GM19438 (cell line): ENCODE results near the gene XPA.
A peak's percentile ranks its signal among the peaks of the same experiment; 100 is the strongest.

Experiments
- ATAC-seq: cut with Tn5 transposase; IDR thresholded peaks from one replicate; pipeline ENCODE4 v1.9.1; 2021; ENCODE audit warnings: low read depth; ENCODE audit not compliant: unreplicated experiment

Gene XPA

DNA sequence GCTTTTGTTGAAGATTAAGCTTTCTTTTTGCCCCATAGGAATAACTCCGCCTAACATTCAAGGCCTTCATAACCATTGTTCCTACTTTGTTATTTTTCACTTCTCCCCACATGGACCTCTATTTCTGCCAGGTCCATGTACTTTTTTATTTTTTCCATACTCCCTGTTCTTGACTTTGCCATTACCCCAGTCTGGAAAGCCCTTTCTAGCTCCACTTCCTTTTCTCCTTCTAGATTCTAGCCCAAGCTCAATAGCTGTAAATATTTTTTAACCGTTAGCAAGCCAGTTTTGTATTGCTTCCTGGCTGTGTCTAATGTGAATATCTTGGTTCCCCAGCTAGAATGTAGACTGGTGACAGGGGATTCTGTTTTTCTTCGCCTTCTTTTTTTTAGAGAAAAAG is 37.4 kb downstream of the XPA start:
- ATAC-seq, result no peak

DNA sequence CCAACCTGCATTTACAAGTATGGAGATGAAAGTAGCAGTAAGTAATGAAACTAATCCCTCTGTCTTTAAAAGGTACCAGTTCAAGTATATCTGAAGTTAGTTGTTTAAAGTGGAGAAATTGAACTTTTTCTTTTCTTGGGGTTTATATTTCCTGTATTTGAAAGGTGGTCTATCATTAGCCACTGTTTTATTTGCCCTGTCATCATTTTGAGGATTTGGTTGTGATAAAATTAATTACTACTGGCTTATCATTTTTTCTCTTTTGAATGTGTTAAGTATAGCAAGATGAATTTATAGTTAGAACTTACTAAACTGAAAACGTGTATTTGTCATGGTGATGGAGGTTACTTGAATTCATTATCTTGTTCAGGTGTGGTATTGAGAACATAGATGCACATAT is 38.4 kb downstream of the XPA start:
- no peak for ATAC-seq

DNA sequence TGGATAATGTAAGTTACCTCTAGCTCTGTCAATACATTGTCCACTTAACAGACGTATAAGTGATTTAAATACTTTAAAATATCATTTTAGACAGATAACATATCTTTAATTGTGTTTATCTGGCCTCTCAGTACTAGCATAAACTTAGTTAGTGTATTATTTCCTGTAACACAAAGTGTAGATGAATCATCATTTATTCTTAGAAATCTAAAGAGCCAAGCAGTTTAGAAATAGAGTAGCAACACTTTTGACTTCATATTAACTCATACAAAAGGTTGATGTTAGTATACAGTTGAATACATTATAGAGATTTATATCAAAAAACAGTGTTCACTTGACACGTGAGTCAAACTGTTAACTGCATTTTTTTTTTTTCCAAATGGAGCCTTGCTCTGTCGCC is 45.5 kb downstream of the XPA start:
- no peak for ATAC-seq

DNA sequence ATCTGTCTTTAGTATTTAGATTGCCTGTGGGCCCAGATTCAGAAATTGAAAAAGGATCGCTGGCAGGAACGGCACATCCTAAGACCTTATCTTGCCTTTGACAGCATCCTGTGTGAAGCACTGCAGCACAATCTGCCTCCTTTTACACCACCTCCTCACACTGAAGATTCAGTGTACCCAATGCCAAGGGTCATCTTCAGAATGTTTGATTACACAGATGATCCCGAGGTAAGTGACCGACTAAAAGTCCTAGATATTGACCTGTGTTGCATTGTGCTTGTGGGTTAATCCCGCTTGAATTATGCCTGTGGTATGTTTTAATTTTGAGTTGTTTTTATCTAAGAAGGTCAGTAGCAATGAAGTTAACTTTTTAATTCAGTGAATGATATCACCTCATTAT is 49.1 kb downstream of the XPA start:
- no peak for ATAC-seq

DNA sequence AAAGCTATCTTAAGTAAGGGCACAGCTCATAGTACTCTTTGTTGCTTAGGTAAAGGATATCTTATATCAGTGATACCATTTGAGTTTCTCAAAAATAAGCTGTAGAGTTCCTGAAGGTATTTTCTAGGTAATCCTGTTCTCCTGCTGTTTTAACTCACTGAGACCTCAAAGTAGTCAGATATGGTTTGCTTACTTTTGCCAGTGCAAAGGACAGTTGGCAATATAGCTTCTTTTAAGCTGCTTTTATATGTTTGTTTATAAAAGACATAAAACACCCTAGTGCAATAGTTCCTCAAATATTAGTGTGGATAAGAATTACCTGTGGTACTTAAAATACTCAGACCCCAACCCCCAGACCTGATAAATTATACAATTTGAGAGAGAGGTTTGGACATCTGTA is 51.4 kb downstream of the XPA start:
- ATAC-seq, result no peak

DNA sequence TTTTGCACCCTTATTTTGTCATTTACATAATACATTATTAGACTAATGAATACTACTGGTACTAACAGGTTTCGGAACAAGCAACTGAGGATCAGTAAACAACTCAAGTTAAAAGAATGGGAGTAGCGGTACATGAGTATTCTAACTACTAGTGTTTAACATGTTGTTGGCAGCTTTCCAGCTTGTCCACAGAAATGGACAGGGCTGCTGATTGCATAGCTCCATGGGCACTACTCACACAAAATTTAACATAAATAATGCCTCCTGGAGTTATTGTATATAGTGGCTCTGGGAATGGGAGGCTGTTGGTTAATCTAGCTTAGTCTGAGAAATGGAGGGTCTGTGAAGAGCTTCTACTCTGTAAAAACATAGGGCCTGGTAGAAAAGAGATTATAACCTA is 56.8 kb downstream of the XPA start:
- no peak for ATAC-seq

DNA sequence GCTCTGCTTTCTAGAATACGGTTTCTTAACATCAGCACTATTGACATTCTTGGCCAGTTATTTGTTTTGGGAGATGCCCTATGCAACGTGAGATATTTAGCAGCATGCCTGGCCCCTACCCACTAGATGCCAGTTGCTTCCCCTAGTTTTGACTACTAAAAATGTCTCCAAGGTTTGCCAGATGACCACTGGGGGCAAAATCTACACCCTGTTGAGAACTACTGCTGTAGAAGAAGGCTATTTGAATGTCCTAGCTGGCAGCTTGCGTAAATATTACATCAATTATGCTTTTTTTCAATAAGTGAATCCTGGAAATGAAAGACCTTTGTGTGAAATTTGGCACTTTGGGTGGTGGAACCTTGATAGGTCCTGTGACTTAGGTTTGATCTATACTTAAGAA is 58.5 kb downstream of the XPA start:
- ATAC-seq, result no peak

DNA sequence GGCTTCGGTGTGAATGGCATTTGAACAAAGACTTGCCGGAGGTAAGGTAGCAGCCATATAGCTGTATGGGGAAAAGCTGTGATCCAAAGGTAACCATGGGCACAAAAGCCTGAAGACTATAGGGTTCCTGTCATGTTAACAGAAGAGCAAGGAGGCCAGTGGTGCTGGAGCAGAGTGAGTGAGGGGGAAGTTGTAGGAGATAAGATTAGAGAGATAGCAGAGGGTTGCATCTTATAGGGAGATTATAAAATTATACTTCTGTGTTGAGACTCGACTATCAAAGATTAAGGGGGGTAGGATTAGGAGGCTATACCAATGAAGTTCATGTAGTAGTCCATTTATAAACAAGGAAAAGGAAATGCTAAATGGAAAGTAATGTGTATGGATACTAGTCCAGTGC is 60.2 kb downstream of the XPA start:
- no peak for ATAC-seq

DNA sequence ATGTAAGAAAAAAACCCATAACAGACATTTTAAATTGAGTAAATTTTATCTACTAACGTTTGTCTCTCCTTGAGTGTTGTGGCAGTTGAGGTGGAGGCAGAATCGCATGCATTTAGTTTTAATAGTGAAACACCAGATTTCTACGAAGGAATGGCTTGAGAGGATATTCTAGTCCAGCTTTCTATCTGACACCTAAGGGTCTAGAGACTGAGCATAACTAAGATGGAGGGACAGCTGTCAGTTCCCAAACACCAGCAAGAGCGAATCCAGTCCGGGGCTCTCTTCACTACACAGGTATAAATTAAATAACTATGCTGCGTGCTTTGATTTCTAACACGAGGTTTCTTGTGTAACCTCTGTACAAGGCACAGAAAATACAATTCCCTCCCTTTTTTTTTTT is 62.1 kb downstream of the XPA start:
- no peak for ATAC-seq

DNA sequence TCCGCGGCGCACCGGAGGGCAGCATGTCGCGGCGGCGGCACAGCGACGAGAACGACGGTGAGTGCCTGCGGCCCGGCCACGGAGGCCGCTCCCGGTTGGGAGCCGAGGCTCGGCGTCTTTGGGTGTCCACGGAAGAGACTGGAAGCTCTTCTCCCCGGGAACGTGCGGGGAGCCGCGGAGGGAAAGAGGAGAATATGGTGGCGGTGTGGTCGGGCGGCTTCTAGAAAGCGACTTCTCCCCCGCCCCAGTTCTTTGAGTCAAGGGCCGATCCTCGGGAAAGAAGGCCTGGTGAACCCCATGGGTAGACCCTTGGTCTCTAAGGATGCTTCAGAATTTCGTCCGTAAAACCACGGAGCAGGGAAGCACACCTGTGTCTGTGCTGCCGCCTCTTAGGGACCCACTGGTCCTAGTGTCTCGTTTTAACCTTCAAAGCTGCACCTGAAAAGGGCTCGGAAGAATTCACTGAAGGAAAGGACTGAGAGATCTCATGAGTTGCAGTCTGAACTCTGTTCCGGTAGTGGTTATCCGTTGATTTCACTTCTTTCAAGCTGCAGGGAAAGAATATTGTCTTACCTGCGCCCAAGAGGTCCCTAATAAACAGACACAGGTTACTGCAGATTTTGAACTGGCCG is 63.2 kb downstream of the XPA start:
- ATAC-seq, result peak; percentile 5

DNA sequence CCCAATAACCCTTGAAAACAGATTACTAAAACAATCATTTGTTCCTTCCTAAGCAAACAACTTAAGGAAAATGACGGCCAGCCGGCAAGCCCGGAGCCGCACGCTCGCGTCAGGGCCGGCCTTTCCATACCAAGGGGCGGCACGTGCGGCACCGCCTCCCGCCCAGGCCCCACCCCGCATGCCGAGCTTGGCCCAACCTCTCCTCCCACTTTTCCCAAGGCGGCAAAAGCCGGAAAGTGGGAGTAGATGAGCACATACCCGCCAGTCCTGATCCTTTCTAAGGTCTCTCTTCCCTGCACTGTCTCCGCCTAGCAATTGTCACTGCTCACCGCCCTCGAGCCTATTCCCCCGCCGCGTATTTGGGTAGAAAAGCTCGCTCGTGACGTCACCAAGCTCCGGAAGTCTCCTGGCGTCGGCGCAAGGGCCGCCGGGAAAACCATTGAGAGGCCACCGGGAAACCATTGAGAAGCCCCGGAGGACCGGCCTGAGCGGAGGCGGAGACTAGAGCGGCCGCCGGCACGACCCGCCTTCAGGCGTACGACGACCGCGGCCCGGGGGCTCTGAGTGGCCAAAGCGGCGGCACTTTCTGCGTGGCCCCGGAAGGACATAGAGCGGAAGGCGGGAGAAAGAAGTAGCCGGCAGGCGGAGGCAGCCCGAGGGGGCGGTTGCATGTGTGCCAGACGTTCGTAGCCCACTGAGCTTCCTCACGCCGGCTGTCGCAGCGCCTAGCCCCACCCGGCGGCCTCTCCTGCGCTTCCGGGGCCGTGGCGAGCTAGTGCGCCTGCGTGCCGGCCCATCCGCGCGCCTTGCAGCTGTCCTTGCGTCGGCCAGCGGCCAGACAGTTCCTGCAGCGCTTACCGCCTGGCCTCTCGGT is 63.9 kb downstream of the XPA start, which contains the start of the genes NCBP1 and TSTD2:
Gene NCBP1 (plus strand): TSS at position 837 of the 874 bp plus-strand sequence. CDS start 61 bp downstream, outside the sequence.
Gene TSTD2 (minus strand): TSS at position 384 of the 874 bp plus-strand sequence. CDS start 5,806 bp downstream, outside the sequence.
- ATAC-seq, result peak; percentile 85

DNA sequence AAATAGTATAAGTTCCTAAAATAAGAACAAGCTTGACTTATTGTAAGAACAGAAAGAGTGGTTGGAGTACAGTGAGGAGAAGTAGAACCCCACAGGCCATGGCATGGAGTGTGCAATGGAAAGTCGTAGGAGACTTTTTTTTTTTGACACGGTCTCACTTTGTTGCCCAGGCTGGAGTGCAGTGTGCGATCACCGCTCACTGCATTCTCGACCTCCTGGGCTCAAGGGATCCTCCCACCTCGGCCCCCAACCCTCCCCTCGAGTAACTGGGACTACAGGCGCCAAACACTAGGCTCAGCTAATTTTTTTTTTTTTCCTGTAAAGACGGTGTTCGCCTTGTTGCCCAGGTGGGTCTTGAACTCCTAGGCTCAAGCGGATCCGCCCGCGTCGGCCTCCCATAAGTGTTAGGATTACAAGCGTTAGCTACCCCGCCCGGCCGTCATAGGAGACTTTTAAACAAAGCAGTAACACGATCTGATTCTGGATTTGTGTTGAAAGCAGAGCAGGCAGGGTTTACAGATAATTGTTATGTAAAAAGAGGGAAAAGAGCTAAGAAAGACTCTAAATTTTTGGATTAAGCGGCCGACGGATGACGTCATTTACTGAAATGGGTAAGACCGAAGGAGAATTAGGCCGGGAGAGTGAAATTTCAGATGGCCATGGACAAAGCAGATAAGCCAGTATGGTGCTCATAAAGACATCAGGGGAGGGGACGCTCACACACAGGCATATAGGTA is 64.7 kb downstream of the XPA start:
- ATAC-seq, result peak; percentile 9

DNA sequence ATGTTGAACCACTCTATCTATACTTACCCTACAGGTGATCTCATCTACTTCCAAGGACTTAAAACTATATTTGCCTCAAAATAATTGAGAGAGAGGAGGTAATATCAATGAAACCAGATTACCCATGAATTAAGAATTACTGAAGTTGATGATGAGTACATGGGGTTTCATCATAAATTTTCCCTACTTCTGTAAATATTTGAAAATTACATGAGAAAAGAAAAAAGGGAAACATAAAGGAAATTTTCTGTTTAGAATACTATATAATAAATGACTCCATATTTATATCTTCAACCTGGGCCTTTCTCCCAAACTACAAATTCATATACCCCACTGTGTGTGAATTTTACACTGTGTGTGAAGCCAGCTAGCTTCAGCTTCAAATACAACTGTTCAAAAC is 66.5 kb downstream of the XPA start:
- ATAC-seq, result no peak

DNA sequence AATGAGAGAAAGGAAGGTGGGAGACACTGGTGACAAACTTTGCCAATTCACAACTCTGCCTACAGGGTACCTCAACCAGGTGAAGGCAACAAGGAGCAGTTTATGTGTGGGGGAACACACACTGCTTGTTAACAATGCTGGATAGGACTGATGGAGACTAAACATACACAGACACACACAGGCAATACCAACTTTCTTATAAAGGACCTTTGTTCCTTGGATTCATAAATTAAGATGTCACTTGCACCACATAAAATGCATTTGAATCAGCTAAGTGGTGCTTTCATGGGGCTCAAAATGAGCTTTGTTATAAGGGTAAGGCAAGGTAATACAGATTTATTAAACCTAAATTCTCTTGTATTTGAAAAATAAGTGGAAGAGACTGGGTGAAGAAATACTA is 68.0 kb downstream of the XPA start:
- no peak for ATAC-seq

DNA sequence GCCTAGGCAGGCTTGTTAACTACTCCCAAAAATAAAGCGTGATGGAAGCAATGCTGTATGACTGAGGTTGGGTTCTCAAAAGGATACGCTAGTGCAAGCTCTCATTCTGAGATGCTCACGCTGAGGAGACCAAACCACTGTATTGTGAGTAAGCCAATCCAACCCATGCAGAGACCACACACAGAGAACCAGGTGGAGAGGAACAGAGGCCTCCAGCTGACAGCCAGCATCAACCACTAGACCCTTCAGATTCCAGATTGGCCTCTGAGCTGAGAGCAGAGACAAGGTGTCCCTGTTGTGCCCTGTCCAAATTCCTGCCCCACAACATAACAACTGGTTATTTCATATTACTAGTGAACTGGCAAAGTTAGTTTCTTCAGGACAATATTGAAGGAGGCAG is 68.5 kb downstream of the XPA start:
- no peak for ATAC-seq

DNA sequence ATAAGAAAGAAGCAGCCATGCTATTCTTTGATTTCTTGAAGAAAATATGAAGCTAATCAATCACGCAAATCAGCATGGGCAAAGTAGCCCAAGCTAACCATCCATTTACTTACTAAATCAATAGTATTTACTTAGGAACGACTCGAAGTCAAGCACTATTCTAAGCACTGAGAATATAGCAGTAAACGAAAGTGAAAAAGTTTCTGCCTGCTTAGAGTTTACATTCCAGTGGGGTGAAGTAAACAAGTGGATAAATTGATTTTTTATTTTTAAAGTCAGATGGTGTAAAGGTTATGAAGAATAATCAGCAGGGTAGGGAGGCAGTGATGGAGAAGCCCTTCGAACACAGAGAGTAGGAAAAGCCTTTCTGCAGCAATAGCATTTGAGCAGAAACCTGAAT is 69.5 kb downstream of the XPA start:
- no peak for ATAC-seq

DNA sequence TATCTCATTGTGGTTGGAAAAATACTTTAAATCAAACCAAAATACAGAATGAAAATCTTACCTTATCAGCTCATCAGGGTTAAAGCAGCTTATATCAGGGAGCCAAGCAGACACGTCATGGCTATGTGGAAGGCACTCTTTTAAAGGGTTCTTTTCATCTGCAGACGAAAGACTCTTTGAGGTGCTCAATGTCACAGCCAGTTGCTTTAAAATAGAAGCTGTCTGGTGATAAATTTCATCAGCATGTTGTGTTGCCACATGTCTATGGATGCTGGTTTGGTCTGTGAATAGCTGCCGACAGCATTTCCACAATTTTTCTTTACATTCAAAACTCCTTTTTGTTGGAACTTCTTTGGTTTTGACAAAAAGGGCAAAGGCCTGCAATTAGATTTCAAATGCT is 71.5 kb downstream of the XPA start:
- ATAC-seq, result no peak
